Type B pancreatic cell (in vitro differentiated cells): ENCODE data around the gene FBXO22. TPM values are rescaled to one million over a fixed set of nuclear protein-coding genes. Genes with fewer than 3 reads are reported as not detected.
"Not testable (repeated sequence)": the region's sequence is repeated elsewhere in the genome, so short reads cannot be mapped to it uniquely, and the experiment has no call there.

Experiments used
- DNase-seq: peaks from one replicate; pipeline ENCODE4 v3.0.0; 2021; ENCODE audit warnings: mixed read lengths; ENCODE audit not compliant: unreplicated experiment; ENCODE audit errors: extremely low spot score
- H3K27ac Mint-ChIP-seq: 2 replicates; pipeline ENCODE4 v1.8.0; 2021; ENCODE audit warnings: mild to moderate bottlenecking, mixed read lengths
- H3K27me3 Mint-ChIP-seq: 2 replicates; pipeline ENCODE4 v1.8.0; 2021; ENCODE audit warnings: mixed read lengths
- H3K36me3 Mint-ChIP-seq: 2 replicates; pipeline ENCODE4 v1.8.0; 2021; ENCODE audit warnings: mixed read lengths
- H3K4me1 Mint-ChIP-seq: one replicate; pipeline ENCODE4 v1.8.0; 2021; ENCODE audit warnings: mixed read lengths; ENCODE audit not compliant: unreplicated experiment
- H3K4me3 Mint-ChIP-seq: 2 replicates; pipeline ENCODE4 v1.8.0; 2021; ENCODE audit warnings: mild to moderate bottlenecking, mixed read lengths
- H3K9me3 Mint-ChIP-seq: 2 replicates; pipeline ENCODE4 v1.8.0; 2021; ENCODE audit warnings: mixed read lengths
- CTCF ChIP-seq: fragments of 200-600 bp; sonication (generic); conservative IDR thresholded peaks from 2 replicates; pipeline ENCODE4 v1.5.0; 2021; ENCODE audit warnings: antibody characterized with exemption, mild to moderate bottlenecking
- long read RNA-seq: library from polyadenylated mRNA; unstranded; transcript quantifications from one replicate; pipeline ENCODE4 v2.0.0, GENCODE V29; 2020
- total RNA-seq: library from RNA; stranded (reverse); gene quantifications from 2 replicates; pipeline ENCODE4 v1.2.1, GENCODE V29; 2021; ENCODE audit warnings: low replicate concordance

The FBXO22 gene
- 47.1 and 49.9 TPM in 2 replicates for total RNA-seq
- long read RNA-seq, full-length matches to known transcripts: 301 of 341 reads
- long read RNA-seq, partial matches to known transcripts: 7 of 341 reads
- long read RNA-seq, other reads (novel, unspliced or antisense): 33 of 341 reads

- H3K27ac Mint-ChIP-seq: peak within 1 kb of the TSS; percentile 98
- no peaks in the 10 kb centered on the region for H3K27me3 Mint-ChIP-seq
- TF ChIP-seq CTCF: no peak
- peaks cover 12% of the 10 kb centered on the region for H3K36me3 Mint-ChIP-seq
- peak; percentile 94 for DNase-seq
- no peaks in the 10 kb centered on the region for H3K9me3 Mint-ChIP-seq
- peaks cover 15% of the 10 kb centered on the region for H3K4me1 Mint-ChIP-seq
- peak within 1 kb of the TSS; percentile 100 for H3K4me3 Mint-ChIP-seq
Measured at GRCh38 chr15:75903331-75904239, at the start of gene FBXO22. TSS of gene FBXO22 (plus strand) at chr15:75903878. CDS start at chr15:75903964, 86 bp downstream.

- Mint-ChIP-seq H3K4me3 (no peak overlapping the region), H3K4me1 (peaks cover 1% of the 10 kb centered on the region), H3K27me3 (no peaks in the 10 kb centered on the region), H3K36me3 (peaks cover 23% of the 10 kb centered on the region), H3K27ac (no peak overlapping the region), H3K9me3 (no peaks in the 10 kb centered on the region)
- DNase-seq: no peak
- TF ChIP-seq CTCF: no peak
Measured at GRCh38 chr15:75857886-75858285, 45.8 kb upstream of the FBXO22 start.

- Mint-ChIP-seq H3K27ac (no peak overlapping the region), H3K27me3 (no peaks in the 10 kb centered on the region), H3K4me3 (no peak overlapping the region), H3K4me1 (peaks cover 5% of the 10 kb centered on the region), H3K36me3 (peaks cover 18% of the 10 kb centered on the region), H3K9me3 (no peaks in the 10 kb centered on the region)
- TF ChIP-seq CTCF: no peak
- DNase-seq: no peak
Measured at GRCh38 chr15:75861750-75862402, 41.8 kb upstream of the FBXO22 start.

GRCh38 chr15:75862796-75863195, 40.9 kb upstream of the FBXO22 start:
- H3K27ac Mint-ChIP-seq: no peak overlapping the region
- no peak overlapping the region for H3K4me3 Mint-ChIP-seq
- no peak for TF ChIP-seq CTCF
- H3K4me1 Mint-ChIP-seq: peaks cover 5% of the 10 kb centered on the region
- DNase-seq: no peak
- peaks cover 18% of the 10 kb centered on the region for H3K36me3 Mint-ChIP-seq
- no peaks in the 10 kb centered on the region for H3K27me3 Mint-ChIP-seq
- H3K9me3 Mint-ChIP-seq: no peaks in the 10 kb centered on the region

- Mint-ChIP-seq H3K36me3 (peaks cover 18% of the 10 kb centered on the region), H3K4me3 (no peak overlapping the region), H3K9me3 (no peaks in the 10 kb centered on the region), H3K4me1 (peaks cover 5% of the 10 kb centered on the region), H3K27me3 (no peaks in the 10 kb centered on the region), H3K27ac (no peak overlapping the region)
- no peak for TF ChIP-seq CTCF
- DNase-seq: no peak
Measured at GRCh38 chr15:75864213-75865059, 39.2 kb upstream of the FBXO22 start.

GRCh38 chr15:75866045-75866444, 37.6 kb upstream of the FBXO22 start:
- H3K27me3 Mint-ChIP-seq, H3K27ac Mint-ChIP-seq, H3K9me3 Mint-ChIP-seq, H3K4me3 Mint-ChIP-seq, H3K4me1 Mint-ChIP-seq, DNase-seq: not testable (repeated sequence)
- H3K36me3 Mint-ChIP-seq: peaks cover 18% of the 10 kb centered on the region
